Measurements from ENCODE around the gene MYO7A.

The MYO7A gene

DNA sequence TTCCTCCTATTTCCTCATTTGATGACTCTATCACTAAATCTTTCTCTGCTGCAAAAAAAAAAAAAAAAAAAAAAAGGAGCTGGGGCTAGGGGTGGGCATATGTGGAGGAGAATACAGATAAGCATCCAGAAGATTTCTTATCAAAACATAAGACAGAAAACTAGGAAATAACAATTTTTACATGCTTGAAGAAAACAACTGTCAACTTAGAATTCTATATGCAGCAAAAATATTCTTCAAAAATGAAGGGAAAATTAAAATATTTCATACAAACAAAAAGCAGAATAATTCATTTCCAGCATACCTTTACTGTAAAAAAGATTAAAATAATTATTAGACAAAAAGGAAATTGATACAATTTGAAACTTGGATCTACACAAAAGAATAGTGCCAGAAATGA, 134.8 kb downstream of the MYO7A start:
- no peaks in the 10 kb centered on the region for H3K4me1 ChIP-seq (ENCODE audit: insufficient read depth, low read length, poor library complexity, severe bottlenecking)
- H3K9me2 ChIP-seq (replicated peaks; ENCODE audit: low read depth, low read length), result no peaks in the 10 kb centered on the region
- no peaks in the 10 kb centered on the region for H3K36me3 ChIP-seq (ENCODE audit: insufficient read depth, low read length)
- TF ChIP-seq, protein P1, sequence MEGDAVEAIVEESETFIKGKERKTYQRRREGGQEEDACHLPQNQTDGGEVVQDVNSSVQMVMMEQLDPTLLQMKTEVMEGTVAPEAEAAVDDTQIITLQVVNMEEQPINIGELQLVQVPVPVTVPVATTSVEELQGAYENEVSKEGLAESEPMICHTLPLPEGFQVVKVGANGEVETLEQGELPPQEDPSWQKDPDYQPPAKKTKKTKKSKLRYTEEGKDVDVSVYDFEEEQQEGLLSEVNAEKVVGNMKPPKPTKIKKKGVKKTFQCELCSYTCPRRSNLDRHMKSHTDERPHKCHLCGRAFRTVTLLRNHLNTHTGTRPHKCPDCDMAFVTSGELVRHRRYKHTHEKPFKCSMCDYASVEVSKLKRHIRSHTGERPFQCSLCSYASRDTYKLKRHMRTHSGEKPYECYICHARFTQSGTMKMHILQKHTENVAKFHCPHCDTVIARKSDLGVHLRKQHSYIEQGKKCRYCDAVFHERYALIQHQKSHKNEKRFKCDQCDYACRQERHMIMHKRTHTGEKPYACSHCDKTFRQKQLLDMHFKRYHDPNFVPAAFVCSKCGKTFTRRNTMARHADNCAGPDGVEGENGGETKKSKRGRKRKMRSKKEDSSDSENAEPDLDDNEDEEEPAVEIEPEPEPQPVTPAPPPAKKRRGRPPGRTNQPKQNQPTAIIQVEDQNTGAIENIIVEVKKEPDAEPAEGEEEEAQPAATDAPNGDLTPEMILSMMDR (conservative IDR thresholded peaks at IDR 0.05; ENCODE audit: low read length), result no peak
- no peak for TF ChIP-seq EZH2phosphoT487 (IDR thresholded peaks at IDR 0.05; ENCODE audit: borderline replicate concordance)
- H3K79me2 ChIP-seq (ENCODE audit: insufficient read depth, low read length), result no peaks in the 10 kb centered on the region
- no peaks in the 10 kb centered on the region; the same call in 1 of the 2 replicates for H3K9me3 ChIP-seq (ENCODE audit: insufficient read depth, low read depth, low read length)
- H3K9ac ChIP-seq (ENCODE audit: low read depth, low read length, poor library complexity, severe bottlenecking), result no peak overlapping the region
- no peak overlapping the region for H3K4me2 ChIP-seq (ENCODE audit: low read depth, low read length, poor library complexity, severe bottlenecking)
- no peak overlapping the region for H3K4me3 ChIP-seq (ENCODE audit: low read length, poor library complexity, severe bottlenecking)
- H2AFZ ChIP-seq (ENCODE audit: low read length), result no peak overlapping the region
- H3K27me3 ChIP-seq (ENCODE audit: insufficient read depth, low read length, poor library complexity, severe bottlenecking), result no peaks in the 10 kb centered on the region
- no peaks in the 10 kb centered on the region for H4K20me1 ChIP-seq (ENCODE audit: insufficient read depth, low read length, poor library complexity, severe bottlenecking)
- H3F3A ChIP-seq (ENCODE audit: low read depth), result no peaks in the 10 kb centered on the region

Data from Loucy (cell line).